H54 (cell line): ENCODE data around the gene BUD13.

Experiments
- DNase-seq: peaks from one replicate; pipeline ENCODE4 v3.0.0; 2011; ENCODE audit warnings: low spot score, mixed read lengths; ENCODE audit not compliant: insufficient read length
- FAIRE-seq: peaks from 3 replicates; lab custom pipeline; 2011; peaks lifted over from hg19 to GRCh38; lab: Jason Lieb, UNC
- POLR2A ChIP-seq: IDR thresholded peaks from 2 replicates; pipeline ENCODE4 v1.6.1; 2011; ENCODE audit warnings: low read depth, mild to moderate bottlenecking, low read length

BUD13 gene

GRCh38 chr11:116750070-116750718 lies 22.6 kb downstream of the BUD13 start:
- FAIRE-seq (no peak), DNase-seq (no peak)
- TF ChIP-seq POLR2A = no peak

GRCh38 chr11:116742104-116742503 lies 30.7 kb downstream of the BUD13 start:
- DNase-seq (no peak), FAIRE-seq (no peak)
- no peak for TF ChIP-seq POLR2A

GRCh38 chr11:116740741-116741140 lies 32.0 kb downstream of the BUD13 start:
- DNase-seq (no peak), FAIRE-seq (no peak)
- no peak for TF ChIP-seq POLR2A

- FAIRE-seq (no peak), DNase-seq (no peak)
- TF ChIP-seq POLR2A = no peak
Observed at GRCh38 chr11:116738975-116739374, 33.8 kb downstream of the BUD13 start.

- TF ChIP-seq POLR2A = no peak
- FAIRE-seq = no peak
- DNase-seq = no peak
Observed at GRCh38 chr11:116736763-116737162, 36.0 kb downstream of the BUD13 start.

GRCh38 chr11:116733969-116734508 lies 38.7 kb downstream of the BUD13 start:
- TF ChIP-seq POLR2A = no peak
- FAIRE-seq = no peak
- no peak for DNase-seq

GRCh38 chr11:116733043-116733755 lies 39.6 kb downstream of the BUD13 start:
- TF ChIP-seq POLR2A = no peak
- FAIRE-seq (no peak), DNase-seq (no peak)

- no peak for TF ChIP-seq POLR2A
- DNase-seq = peak; percentile 36
- peak; percentile 91 for FAIRE-seq
Observed at GRCh38 chr11:116732271-116733042, 40.3 kb downstream of the BUD13 start.

GRCh38 chr11:116731821-116732220 lies 41.0 kb downstream of the BUD13 start:
- no peak for DNase-seq
- TF ChIP-seq POLR2A = no peak
- FAIRE-seq = no peak

GRCh38 chr11:116731097-116731761 lies 41.6 kb downstream of the BUD13 start:
- TF ChIP-seq POLR2A = no peak
- FAIRE-seq = no peak
- no peak for DNase-seq

- FAIRE-seq = no peak
- no peak for DNase-seq
- no peak for TF ChIP-seq POLR2A
Observed at GRCh38 chr11:116730601-116731000, 42.2 kb downstream of the BUD13 start.

- no peak for DNase-seq
- TF ChIP-seq POLR2A = no peak
- FAIRE-seq = no peak
Observed at GRCh38 chr11:116730241-116730561, 42.6 kb downstream of the BUD13 start.

GRCh38 chr11:116729501-116730240 lies 43.1 kb downstream of the BUD13 start:
- TF ChIP-seq POLR2A = no peak
- no peak for FAIRE-seq

More at GRCh38 chr11:116729501-116730240, 43.1 kb downstream of the BUD13 start:
- DNase-seq = no peak
